T-helper 1 cell (primary cell): ENCODE data around the gene APOBEC3B.
"Not testable (repeated sequence)": the region's sequence is repeated elsewhere in the genome, so short reads cannot be mapped to it uniquely, and the experiment has no call there.

ENCODE experiments used
- DNase-seq, 5 donors: peaks; one replicate each; pipeline ENCODE4 v3.0.0-alpha.2; 2012 to 2020

APOBEC3B gene

GRCh38 chr22:38968801-38969200 is 13.3 kb upstream of the APOBEC3B start:
- no peak for DNase-seq

GRCh38 chr22:38970551-38970950 is 11.6 kb upstream of the APOBEC3B start:
- no peak for DNase-seq

- DNase-seq: no peak
Observed at GRCh38 chr22:38971202-38971601, 10.9 kb upstream of the APOBEC3B start.

- DNase-seq: no peak
Observed at GRCh38 chr22:38971791-38972190, 10.4 kb upstream of the APOBEC3B start.

GRCh38 chr22:38972558-38972957 is 9.6 kb upstream of the APOBEC3B start:
- DNase-seq: no peak

- DNase-seq: peak in 3 of 5 donors; percentile 32 to 45 (median 34)
Observed at GRCh38 chr22:38973289-38974169, 8.6 kb upstream of the APOBEC3B start.

GRCh38 chr22:38974170-38974825 is 7.8 kb upstream of the APOBEC3B start:
- DNase-seq: no peak

GRCh38 chr22:38974826-38975175 is 7.3 kb upstream of the APOBEC3B start:
- DNase-seq: no peak

- DNase-seq: not testable (repeated sequence)
Observed at GRCh38 chr22:38977289-38977688, 4.9 kb upstream of the APOBEC3B start.

- not testable (repeated sequence) for DNase-seq
Observed at GRCh38 chr22:38980587-38980986, 1.6 kb upstream of the APOBEC3B start.

GRCh38 chr22:38981005-38981991 is 849 bp upstream of the APOBEC3B start:
- no peak for DNase-seq

GRCh38 chr22:38984224-38984623 is 2.1 kb downstream of the APOBEC3B start:
- DNase-seq: no peak

- DNase-seq: peak; percentile 35 to 82 (median 71)
Observed at GRCh38 chr22:38984784-38985757, 2.9 kb downstream of the APOBEC3B start.

- no peak for DNase-seq
Observed at GRCh38 chr22:38986629-38987028, 4.5 kb downstream of the APOBEC3B start.

GRCh38 chr22:38987171-38987895 is 5.2 kb downstream of the APOBEC3B start:
- DNase-seq: no peak

- no peak for DNase-seq
Observed at GRCh38 chr22:38989466-38989865, 7.3 kb downstream of the APOBEC3B start.

GRCh38 chr22:38992871-38993371 is 10.8 kb downstream of the APOBEC3B start:
- DNase-seq: not testable (repeated sequence)

- no peak for DNase-seq
Observed at GRCh38 chr22:38996105-38996504, 14.0 kb downstream of the APOBEC3B start.

- DNase-seq: no peak
Observed at GRCh38 chr22:38997518-38997917, 15.4 kb downstream of the APOBEC3B start.

GRCh38 chr22:39003165-39003638 is 21.1 kb downstream of the APOBEC3B start:
- DNase-seq: peak; percentile 36 to 82 (median 59)

GRCh38 chr22:39007177-39007576 is 25.0 kb downstream of the APOBEC3B start:
- no peak for DNase-seq
